Embryonic facial prominence (tissue), 1 donor: ENCODE measurements around the gene HEY2.
"Not testable (repeated sequence)": the region's sequence is repeated elsewhere in the genome, so short reads cannot be mapped to it uniquely, and the experiment has no call there.

Experiments
- DNase-seq: peaks from one replicate; pipeline ENCODE4 v3.0.0-alpha.2; 2016; ENCODE audit errors: extremely low spot score

The HEY2 gene

GRCh38 chr6:125749173-125749864, at the start of gene HEY2:
TSS of gene HEY2 (plus strand) at chr6:125749632. CDS start at chr6:125749777, 145 bp downstream.
- DNase-seq = peak; percentile 69

- DNase-seq = no peak
These were observed 48.7 kb upstream of the HEY2 start for GRCh38 chr6:125700581-125701353.

DNA sequence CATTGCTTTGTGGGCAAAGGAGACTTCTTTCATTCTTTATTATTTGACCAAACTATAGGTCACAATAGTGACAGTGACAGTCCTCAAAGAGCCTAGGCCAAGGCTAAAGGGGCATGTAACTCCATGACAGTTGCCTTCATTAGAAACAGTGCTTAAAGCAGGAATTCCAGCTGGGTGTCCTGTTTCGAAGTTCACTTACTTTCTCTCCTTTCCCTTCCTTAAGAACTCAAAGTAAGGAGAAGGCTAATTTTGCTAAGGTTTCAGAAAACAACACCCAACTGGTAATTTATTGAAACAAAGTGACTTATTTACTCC, 48.1 kb upstream of the HEY2 start:
- no peak for DNase-seq

- DNase-seq = not testable (repeated sequence)
These were observed 45.5 kb upstream of the HEY2 start for GRCh38 chr6:125703882-125704281.

GRCh38 chr6:125707615-125708243, 41.7 kb upstream of the HEY2 start:
- DNase-seq = peak; percentile 17

- DNase-seq = no peak
These were observed 38.3 kb upstream of the HEY2 start for GRCh38 chr6:125711013-125711675.

GRCh38 chr6:125714441-125715090, 34.9 kb upstream of the HEY2 start:
- DNase-seq = no peak

DNA sequence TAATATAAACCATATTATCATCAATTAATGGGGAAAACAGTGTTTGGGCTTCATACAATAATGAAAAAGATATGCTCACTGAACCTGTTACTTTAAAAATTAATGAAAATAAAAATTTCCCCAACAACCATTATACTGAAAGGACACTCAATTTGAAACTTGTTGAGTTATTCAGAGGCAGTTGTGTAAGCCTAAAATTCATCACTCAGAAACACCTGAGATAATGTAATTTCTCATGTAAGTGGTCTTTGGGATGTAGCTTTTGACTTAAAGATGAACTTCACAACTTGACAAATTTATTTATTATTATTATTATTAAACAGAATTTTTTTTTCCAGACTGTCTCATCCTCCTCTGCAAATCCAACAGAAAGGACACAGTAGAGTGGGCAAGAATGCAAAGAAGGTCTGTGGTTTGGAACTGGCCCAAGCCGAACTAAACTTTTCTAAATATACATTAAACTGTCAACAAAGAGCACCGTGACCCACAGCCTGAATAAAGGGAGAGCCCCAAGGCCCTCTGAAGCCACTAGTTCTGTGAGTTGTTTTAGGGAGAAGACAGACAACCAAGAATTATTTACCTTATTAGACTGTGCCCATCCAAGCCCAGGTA, 32.2 kb upstream of the HEY2 start:
- DNase-seq = no peak

DNA sequence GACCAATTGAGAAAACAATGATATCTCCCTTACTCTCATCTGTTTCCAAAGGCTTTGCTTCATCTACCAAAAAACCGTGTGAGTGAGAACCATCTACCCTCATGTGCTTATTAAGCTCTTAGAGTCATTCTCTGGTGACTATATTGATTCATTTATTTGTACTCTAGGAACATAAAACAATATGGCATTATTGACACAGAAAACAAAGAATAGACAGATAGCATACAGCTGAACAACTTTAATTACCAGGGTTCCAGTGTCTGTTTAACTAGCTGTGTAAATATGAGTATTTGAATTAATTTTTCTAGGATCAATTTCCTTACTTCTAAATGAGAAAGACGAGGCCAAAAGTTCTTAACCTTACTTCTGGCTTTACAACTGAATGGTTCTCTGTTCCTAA, 31.3 kb upstream of the HEY2 start:
- no peak for DNase-seq

GRCh38 chr6:125722886-125723285, 26.5 kb upstream of the HEY2 start:
- DNase-seq = no peak

- no peak for DNase-seq
These were observed 22.2 kb upstream of the HEY2 start for GRCh38 chr6:125727216-125727615.

GRCh38 chr6:125728739-125729138, 20.7 kb upstream of the HEY2 start:
- no peak for DNase-seq

DNA sequence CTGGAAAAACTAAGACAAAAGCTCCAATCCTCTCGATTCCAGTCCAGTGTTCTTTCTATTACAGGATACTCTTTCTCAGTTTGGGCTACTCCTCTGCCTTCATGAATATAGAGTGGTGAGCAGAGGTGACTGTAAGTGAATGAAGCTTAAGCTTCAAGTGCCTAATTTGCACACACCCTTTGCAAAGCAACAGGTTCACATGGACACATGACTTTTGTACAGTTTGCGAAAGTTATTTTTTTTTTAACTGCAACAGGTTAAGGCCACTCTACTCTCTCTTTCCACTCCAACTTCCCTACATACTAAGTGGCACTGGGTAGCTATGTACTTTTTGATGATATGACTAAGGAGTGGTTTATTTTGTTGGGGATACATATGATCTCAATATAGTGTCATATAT, 19.4 kb upstream of the HEY2 start:
- no peak for DNase-seq

DNA sequence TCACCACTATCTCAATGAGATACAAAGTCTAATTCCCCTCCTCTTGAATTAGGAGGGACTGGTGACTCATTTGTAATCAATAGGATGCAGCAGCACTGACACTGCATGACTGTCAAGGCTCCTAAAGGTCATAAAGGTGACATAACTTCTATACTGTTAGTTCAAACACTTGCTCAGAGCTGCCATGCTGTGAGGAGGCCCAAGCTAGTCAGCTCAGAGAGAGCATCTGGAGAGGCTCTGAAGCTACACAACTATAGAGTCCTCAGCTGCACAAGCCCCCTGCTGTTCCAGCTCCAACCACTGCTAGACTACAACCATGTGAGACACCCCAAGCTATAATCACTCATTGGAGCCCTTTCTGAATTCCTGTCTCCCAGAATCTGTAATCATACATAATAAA, 17.0 kb upstream of the HEY2 start:
- DNase-seq = no peak

GRCh38 chr6:125733516-125734300, 15.7 kb upstream of the HEY2 start:
- DNase-seq = no peak

DNA sequence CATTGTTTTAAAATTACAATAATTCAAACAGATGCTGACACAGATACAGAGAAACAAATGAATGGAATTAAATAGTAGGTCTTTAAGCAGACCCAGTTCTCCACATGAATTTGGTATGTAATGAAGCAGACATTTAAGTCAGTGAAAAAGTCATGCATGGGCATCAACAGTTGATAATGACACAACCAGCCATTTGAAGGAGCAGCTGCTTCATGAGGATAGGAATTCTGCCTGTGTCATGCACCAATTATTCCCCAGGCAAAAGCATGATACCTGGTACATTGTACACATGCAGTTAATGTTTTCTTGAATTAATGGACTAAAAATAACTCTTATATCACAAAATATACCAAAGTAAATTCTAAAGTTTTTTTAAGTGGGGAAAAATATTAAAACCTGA, 11.2 kb upstream of the HEY2 start:
- no peak for DNase-seq

GRCh38 chr6:125739364-125739763, 10.1 kb upstream of the HEY2 start:
- no peak for DNase-seq

DNA sequence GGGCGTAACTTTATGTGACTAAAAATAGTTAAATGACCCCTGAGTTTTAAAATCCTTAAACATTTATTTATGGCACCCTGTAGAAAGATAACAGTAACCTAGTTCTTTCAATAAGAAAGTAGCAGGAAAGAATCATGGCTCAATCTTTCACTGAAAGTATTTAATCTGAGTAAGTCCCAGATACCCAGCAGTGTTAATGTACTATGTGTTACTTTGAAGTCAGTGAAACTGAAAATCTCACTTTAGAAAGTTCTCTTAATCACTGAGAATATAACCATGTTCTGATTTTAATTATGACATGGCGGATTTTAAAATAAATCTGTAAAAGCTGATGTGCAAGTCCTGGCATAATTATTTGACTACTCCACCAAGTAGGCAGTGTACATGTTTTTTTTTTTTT, 8.1 kb upstream of the HEY2 start:
- DNase-seq = no peak

DNA sequence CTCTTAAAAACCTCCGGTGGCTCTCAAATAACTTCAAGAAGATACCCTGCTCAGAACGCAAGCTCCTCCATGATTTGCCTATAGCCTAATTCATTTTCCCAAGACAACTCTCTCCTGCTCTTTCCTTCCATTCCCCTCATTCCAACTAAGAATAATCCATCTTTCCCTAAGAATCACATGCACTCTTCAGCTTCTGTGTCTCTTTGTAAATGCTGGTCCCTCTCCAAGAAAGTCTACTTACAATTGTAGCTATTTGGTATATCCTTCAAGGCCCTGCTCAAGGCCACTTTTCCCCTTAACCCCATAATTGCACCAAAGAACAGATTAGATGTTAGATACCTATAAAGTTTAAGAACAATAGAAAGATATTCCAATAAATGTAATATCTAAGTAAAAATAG, 7.4 kb upstream of the HEY2 start:
- DNase-seq = no peak

DNA sequence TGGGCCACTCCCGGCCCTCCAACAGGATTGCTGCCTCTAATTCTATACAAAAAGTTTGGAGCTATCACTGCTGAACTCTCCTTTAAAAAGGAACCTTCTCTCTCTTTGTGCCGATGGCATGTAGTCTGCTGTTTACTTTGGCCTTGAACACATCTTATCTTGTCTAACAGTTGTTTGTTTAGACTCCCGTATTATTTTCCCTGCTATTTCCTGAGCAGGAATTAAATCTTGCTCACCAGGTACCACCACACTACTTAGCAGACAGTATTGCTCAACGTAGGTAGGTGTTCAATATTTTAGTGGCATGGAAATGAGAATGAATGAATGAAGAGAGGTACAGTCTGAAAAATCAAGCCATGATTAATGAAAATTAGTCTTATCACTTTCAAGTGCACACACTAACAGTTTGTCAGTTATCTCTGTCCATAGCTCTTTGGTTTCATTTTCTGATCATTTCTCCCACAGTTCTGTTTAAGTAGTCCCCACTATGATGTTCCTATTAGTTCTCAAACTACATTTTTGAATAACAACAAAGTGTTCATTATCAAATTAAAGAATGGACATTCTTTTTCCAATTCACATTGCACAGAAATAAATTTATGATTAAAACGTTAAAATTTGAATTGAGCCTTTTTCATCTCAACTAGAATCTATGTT, 6.8 kb upstream of the HEY2 start:
- DNase-seq = no peak
